K562 (cell line): ENCODE data around the gene PDGFA. TPM values are rescaled to one million over a fixed set of nuclear protein-coding genes. Genes with fewer than 3 reads are reported as not detected.

Source experiments
- ARID3A ChIP-seq: IDR thresholded peaks from 2 replicates; pipeline ENCODE4 v1.6.1; 2012; ENCODE audit warnings: low read depth, low read length, improper control_type of control experiment, borderline replicate concordance
- DMBX1 ChIP-seq: fragments of 250-450 bp; sonication (Bioruptor Pico); IDR thresholded peaks from 2 replicates; pipeline ENCODE4 v1.8.0; 2022; ENCODE audit warnings: inconsistent platforms, mild to moderate bottlenecking, moderate library complexity, borderline replicate concordance
- E2F8 ChIP-seq: fragments of 450-650 bp; IDR thresholded peaks from 2 replicates; pipeline ENCODE4 v1.7.1; 2018; ENCODE audit warnings: mild to moderate bottlenecking, low read depth; ENCODE audit not compliant: partially characterized antibody
- ELF1 ChIP-seq: fragments of 200-800 bp; sonication (Bioruptor generic); IDR thresholded peaks from 2 replicates; pipeline ENCODE4 v1.6.1; 2016; ENCODE audit warnings: missing genetic modification characterization, missing compliant biosample characterization
- EP300 ChIP-seq: IDR thresholded peaks from 2 replicates; pipeline ENCODE4 v1.6.1; 2012; ENCODE audit warnings: low read length, improper control_type of control experiment
- EP400 ChIP-seq: fragments of 450-650 bp; IDR thresholded peaks from 2 replicates; pipeline ENCODE4 v1.6.1; 2017; ENCODE audit warnings: antibody characterized with exemption, mild to moderate bottlenecking, moderate library complexity
- FUS ChIP-seq: fragments of 200-400 bp; formaldehyde crosslinking; optimal IDR thresholded peaks from 2 replicates; pipeline ENCODE3; 2017; ENCODE audit warnings: low read depth, low read length
- MLLT1 ChIP-seq, 2 experiments: fragments of 450-650 bp; IDR thresholded peaks; 2 replicates each; pipeline ENCODE4 v1.6.1; 2016
- NKRF ChIP-seq: fragments of 450-650 bp; IDR thresholded peaks from 2 replicates; pipeline ENCODE4 v1.6.1; 2016; ENCODE audit warnings: borderline replicate concordance
- NR1H2 ChIP-seq: sonication (generic); formaldehyde crosslinking; IDR thresholded peaks from 2 replicates; pipeline ENCODE4 v1.4.0; 2020; ENCODE audit warnings: mild to moderate bottlenecking, missing genetic modification reagents
- PHF20 ChIP-seq: fragments of 450-650 bp; IDR thresholded peaks from 2 replicates; pipeline ENCODE4 v1.6.1; 2018; ENCODE audit not compliant: partially characterized antibody
- PRPF4 ChIP-seq: fragments of 200-400 bp; formaldehyde crosslinking; IDR thresholded peaks from one replicate; pipeline ENCODE4 v1.6.1; 2017; ENCODE audit warnings: low read length, low read depth, mild to moderate bottlenecking; ENCODE audit not compliant: insufficient read depth, poor library complexity, severe bottlenecking
- PTBP1 ChIP-seq: fragments of 200-400 bp; formaldehyde crosslinking; IDR thresholded peaks from 2 replicates; pipeline ENCODE4 v1.6.1; 2017; ENCODE audit warnings: low read depth, low read length
- SP1 ChIP-seq: sonication (generic); formaldehyde crosslinking; IDR thresholded peaks from 2 replicates; pipeline ENCODE4 v1.8.1; 2022; ENCODE audit warnings: mild to moderate bottlenecking, missing genetic modification reagents
- SRSF3 ChIP-seq: fragments of 200-400 bp; formaldehyde crosslinking; IDR thresholded peaks from 2 replicates; pipeline ENCODE4 v1.6.1; 2016; ENCODE audit warnings: mild to moderate bottlenecking, low read length, moderate library complexity; ENCODE audit not compliant: insufficient read depth
- STAT5A ChIP-seq: IDR thresholded peaks from 2 replicates; pipeline ENCODE4 v1.6.1; 2012; ENCODE audit warnings: low read length, inconsistent platforms, borderline replicate concordance
- TFAM ChIP-seq: fragments of 250-450 bp; sonication (Bioruptor Pico); conservative IDR thresholded peaks from 2 replicates; pipeline ENCODE4 v1.5.0; 2021; ENCODE audit warnings: mild to moderate bottlenecking, moderate library complexity
- TRIM28 ChIP-seq: fragments of 450-650 bp; IDR thresholded peaks from 2 replicates; pipeline ENCODE4 v1.6.1; 2017
- ZBTB34 ChIP-seq: fragments of 250-450 bp; sonication (Bioruptor Pico); IDR thresholded peaks from 2 replicates; pipeline ENCODE4 v1.8.0; 2021; ENCODE audit warnings: mild to moderate bottlenecking, moderate library complexity
- ZNF384 ChIP-seq: IDR thresholded peaks from 2 replicates; pipeline ENCODE4 v1.6.1; 2012; ENCODE audit warnings: low read depth, low read length, improper control_type of control experiment
- ZNF586 ChIP-seq: fragments of 450-650 bp; formaldehyde crosslinking; conservative IDR thresholded peaks from 2 replicates; pipeline ENCODE4 v1.4.0; 2020; ENCODE audit warnings: mild to moderate bottlenecking, moderate library complexity
- polyA plus RNA-seq, 8 experiments: library from polyadenylated mRNA; depleted of rRNA in 4 of 8; stranded (reverse) in 5 of 8; unstranded in 3 of 8; fragments of >200 nt; fragmentation: Nextera tagmentation in 2 of 8; fragmentation: Illumina TruSeq in 1 of 8; extraction: Ambion mirVana in 2 of 8; extraction: Trizol in 1 of 8; gene quantifications; 2 replicates each; pipeline versions ENCODE4 v1.2.1 to v1.2.3, GENCODE V29; 2011 to 2014; ENCODE audit warnings: inconsistent platforms in 1 of 8, missing spikeins in 1 of 8
- total RNA-seq, 7 experiments: library from RNA; depleted of rRNA in 6 of 7; stranded (reverse); fragments of >200 nt in 6 of 7; fragmentation: Illumina TruSeq in 2 of 7; extraction: Trizol in 2 of 7; gene quantifications; 2 replicates each; pipeline versions ENCODE4 v1.2.1 to v1.2.3, GENCODE V29; 2011 to 2021; ENCODE audit warnings: low replicate concordance in 1 of 7

The PDGFA gene
- total and polyA plus RNA-seq, 9 of the 15 experiments (the other 6 are each of a cell fraction or from before 2014, with no cell fraction given): 2.5 to 10.2 (median 4.6) TPM

- TF ChIP-seq PTBP1: no peak
- TF ChIP-seq PRPF4: no peak
- no peak for TF ChIP-seq STAT5A
- no peak for TF ChIP-seq ZNF384
- no peak for TF ChIP-seq DMBX1 (CRISPR knock-in tag)
- no peak for TF ChIP-seq FUS
- TF ChIP-seq EP300: no peak
- no peak for TF ChIP-seq ELF1
- no peak for TF ChIP-seq MLLT1 (IDR thresholded peaks at IDR 0.05)
- TF ChIP-seq ARID3A: no peak
- TF ChIP-seq SRSF3: no peak
- TF ChIP-seq ZBTB34 (CRISPR knock-in tag): no peak
- TF ChIP-seq NKRF: peak; percentile 44; the same call in 1 of the 2 replicates
- no peak for TF ChIP-seq SP1
- no peak for TF ChIP-seq EP400
- TF ChIP-seq TFAM (CRISPR knock-in tag): no peak
- no peak for TF ChIP-seq ZNF586 (CRISPR knock-in tag)
- TF ChIP-seq TRIM28: no peak
- no peak for TF ChIP-seq E2F8
- TF ChIP-seq PHF20: no peak
- no peak for TF ChIP-seq NR1H2 (CRISPR knock-in tag)
Measured at GRCh38 chr7:566100-566499, 46.5 kb upstream of the PDGFA start (continued).
